ENCODE results near the gene AHNAK2. TPM values are rescaled to one million over a fixed set of nuclear protein-coding genes. Genes with fewer than 3 reads are reported as not detected.

The AHNAK2 gene
- total RNA-seq, 1 donor from 2014 or later = 26.9 TPM

- peaks cover 8% of the 10 kb centered on the region for H3K27me3 Mint-ChIP-seq (ENCODE audit: unreplicated experiment)
- no peak for DNase-seq (ENCODE audit: low spot score)
- H3K4me1 Mint-ChIP-seq (ENCODE audit: unreplicated experiment) = peaks cover 46% of the 10 kb centered on the region
- peaks cover 28% of the 10 kb centered on the region for H3K36me3 Mint-ChIP-seq (ENCODE audit: low read depth, unreplicated experiment)
- H3K9me3 Mint-ChIP-seq (ENCODE audit: unreplicated experiment) = peaks cover 8% of the 10 kb centered on the region
- TF ChIP-seq, protein P1, sequence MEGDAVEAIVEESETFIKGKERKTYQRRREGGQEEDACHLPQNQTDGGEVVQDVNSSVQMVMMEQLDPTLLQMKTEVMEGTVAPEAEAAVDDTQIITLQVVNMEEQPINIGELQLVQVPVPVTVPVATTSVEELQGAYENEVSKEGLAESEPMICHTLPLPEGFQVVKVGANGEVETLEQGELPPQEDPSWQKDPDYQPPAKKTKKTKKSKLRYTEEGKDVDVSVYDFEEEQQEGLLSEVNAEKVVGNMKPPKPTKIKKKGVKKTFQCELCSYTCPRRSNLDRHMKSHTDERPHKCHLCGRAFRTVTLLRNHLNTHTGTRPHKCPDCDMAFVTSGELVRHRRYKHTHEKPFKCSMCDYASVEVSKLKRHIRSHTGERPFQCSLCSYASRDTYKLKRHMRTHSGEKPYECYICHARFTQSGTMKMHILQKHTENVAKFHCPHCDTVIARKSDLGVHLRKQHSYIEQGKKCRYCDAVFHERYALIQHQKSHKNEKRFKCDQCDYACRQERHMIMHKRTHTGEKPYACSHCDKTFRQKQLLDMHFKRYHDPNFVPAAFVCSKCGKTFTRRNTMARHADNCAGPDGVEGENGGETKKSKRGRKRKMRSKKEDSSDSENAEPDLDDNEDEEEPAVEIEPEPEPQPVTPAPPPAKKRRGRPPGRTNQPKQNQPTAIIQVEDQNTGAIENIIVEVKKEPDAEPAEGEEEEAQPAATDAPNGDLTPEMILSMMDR (IDR thresholded peaks at IDR 0.05; ENCODE audit: unreplicated experiment) = no peak
- H3K27ac Mint-ChIP-seq (ENCODE audit: unreplicated experiment) = no peak overlapping the region
- H3K4me3 Mint-ChIP-seq (ENCODE audit: unreplicated experiment) = no peak overlapping the region
Observed at GRCh38 chr14:105011312-105011990, 33.3 kb upstream of the AHNAK2 start.

GRCh38 chr14:105010891-105011291 is 32.7 kb upstream of the AHNAK2 start:
- no peak overlapping the region for H3K4me3 Mint-ChIP-seq (ENCODE audit: unreplicated experiment)
- H3K27ac Mint-ChIP-seq (ENCODE audit: unreplicated experiment) = no peak overlapping the region
- peaks cover 5% of the 10 kb centered on the region for H3K9me3 Mint-ChIP-seq (ENCODE audit: unreplicated experiment)
- no peak for DNase-seq (ENCODE audit: low spot score)
- H3K36me3 Mint-ChIP-seq (ENCODE audit: low read depth, unreplicated experiment) = peaks cover 23% of the 10 kb centered on the region
- H3K27me3 Mint-ChIP-seq (ENCODE audit: unreplicated experiment) = peaks cover 5% of the 10 kb centered on the region
- peaks cover 40% of the 10 kb centered on the region for H3K4me1 Mint-ChIP-seq (ENCODE audit: unreplicated experiment)
- TF ChIP-seq, protein P1 (IDR thresholded peaks at IDR 0.05; ENCODE audit: unreplicated experiment) = no peak

- Mint-ChIP-seq H3K4me3 (ENCODE audit: unreplicated experiment) (no peak overlapping the region), H3K36me3 (ENCODE audit: low read depth, unreplicated experiment) (peaks cover 16% of the 10 kb centered on the region), H3K9me3 (ENCODE audit: unreplicated experiment) (peaks cover 5% of the 10 kb centered on the region), H3K27ac (ENCODE audit: unreplicated experiment) (no peak overlapping the region), H3K4me1 (ENCODE audit: unreplicated experiment) (peaks cover 32% of the 10 kb centered on the region), H3K27me3 (ENCODE audit: unreplicated experiment) (peaks cover 5% of the 10 kb centered on the region)
- no peak for DNase-seq (ENCODE audit: low spot score)
- TF ChIP-seq, protein P1 (IDR thresholded peaks at IDR 0.05; ENCODE audit: unreplicated experiment) = no peak
Observed at GRCh38 chr14:105010106-105010505, 31.9 kb upstream of the AHNAK2 start.

DNA sequence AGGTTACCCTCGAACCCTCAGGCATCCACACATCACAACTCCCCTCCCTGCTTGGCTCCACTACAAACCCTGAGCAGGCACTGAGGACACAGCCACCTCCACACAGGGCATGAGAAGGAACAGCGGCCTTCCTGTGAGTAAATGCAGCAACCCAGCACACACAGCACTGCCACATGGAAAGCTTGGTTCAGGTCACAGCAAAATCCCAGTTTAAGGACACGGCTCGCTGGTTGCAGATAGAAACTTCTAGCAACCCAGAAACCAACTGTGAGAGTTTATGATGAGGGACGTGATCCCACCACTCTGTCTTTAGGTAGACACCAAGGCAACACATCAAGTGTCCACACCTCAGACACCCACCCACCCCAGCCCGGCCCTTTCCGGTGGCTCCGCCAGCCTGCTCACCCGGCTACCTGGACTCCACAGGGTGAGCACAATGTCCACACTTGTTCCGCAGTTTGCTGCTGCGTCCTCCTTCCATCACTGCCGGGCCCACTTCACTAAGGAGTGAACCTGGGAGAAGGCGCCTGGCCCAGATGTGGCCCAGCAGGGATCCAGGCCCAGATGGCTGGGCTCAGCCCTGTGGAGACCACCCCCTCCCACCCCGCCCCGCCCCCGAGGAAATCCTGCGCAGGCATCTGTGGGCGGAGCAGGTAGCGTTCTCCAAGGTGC is 29.6 kb upstream of the AHNAK2 start:
- no peak for DNase-seq (ENCODE audit: low spot score)
- Mint-ChIP-seq H3K4me1 (ENCODE audit: unreplicated experiment) (peaks cover 9% of the 10 kb centered on the region), H3K27me3 (ENCODE audit: unreplicated experiment) (peaks cover 4% of the 10 kb centered on the region), H3K9me3 (ENCODE audit: unreplicated experiment) (peaks cover 5% of the 10 kb centered on the region), H3K36me3 (ENCODE audit: low read depth, unreplicated experiment) (peaks cover 15% of the 10 kb centered on the region), H3K4me3 (ENCODE audit: unreplicated experiment) (no peak overlapping the region), H3K27ac (ENCODE audit: unreplicated experiment) (no peak overlapping the region)
- TF ChIP-seq, protein P1 (IDR thresholded peaks at IDR 0.05; ENCODE audit: unreplicated experiment) = no peak

Data from endothelial cell (in vitro differentiated cells).